WI38 (cell line): ENCODE measurements around the gene HERPUD1.
"Not testable (repeated sequence)": the region's sequence is repeated elsewhere in the genome, so short reads cannot be mapped to it uniquely, and the experiment has no call there.

Source experiments
- H3K4me3 ChIP-seq: 2 replicates; pipeline ENCODE4 v1.5.1; 2011; ENCODE audit warnings: low read depth, mild to moderate bottlenecking, control low read depth, low read length
- TF ChIP-seq, protein P1 (sequence below): IDR thresholded peaks from 2 replicates; pipeline ENCODE4 v1.5.1; 2012; ENCODE audit warnings: low read depth, mild to moderate bottlenecking, control low read depth, low read length

Gene HERPUD1

DNA sequence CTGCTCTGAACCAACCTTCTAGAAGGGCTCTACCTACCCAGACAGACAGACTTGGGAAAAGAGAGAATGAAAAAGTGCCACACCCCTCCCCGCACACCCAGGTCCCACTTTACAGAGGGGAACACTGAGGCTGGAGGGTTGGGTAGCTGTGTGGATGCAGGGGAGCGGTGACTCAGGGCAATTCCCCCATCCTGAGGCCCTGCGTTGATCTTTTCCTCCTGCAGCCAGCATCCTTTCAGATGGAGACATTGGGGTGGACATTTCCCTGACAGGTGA is 39.8 kb downstream of the HERPUD1 start:
- TF ChIP-seq, protein P1, sequence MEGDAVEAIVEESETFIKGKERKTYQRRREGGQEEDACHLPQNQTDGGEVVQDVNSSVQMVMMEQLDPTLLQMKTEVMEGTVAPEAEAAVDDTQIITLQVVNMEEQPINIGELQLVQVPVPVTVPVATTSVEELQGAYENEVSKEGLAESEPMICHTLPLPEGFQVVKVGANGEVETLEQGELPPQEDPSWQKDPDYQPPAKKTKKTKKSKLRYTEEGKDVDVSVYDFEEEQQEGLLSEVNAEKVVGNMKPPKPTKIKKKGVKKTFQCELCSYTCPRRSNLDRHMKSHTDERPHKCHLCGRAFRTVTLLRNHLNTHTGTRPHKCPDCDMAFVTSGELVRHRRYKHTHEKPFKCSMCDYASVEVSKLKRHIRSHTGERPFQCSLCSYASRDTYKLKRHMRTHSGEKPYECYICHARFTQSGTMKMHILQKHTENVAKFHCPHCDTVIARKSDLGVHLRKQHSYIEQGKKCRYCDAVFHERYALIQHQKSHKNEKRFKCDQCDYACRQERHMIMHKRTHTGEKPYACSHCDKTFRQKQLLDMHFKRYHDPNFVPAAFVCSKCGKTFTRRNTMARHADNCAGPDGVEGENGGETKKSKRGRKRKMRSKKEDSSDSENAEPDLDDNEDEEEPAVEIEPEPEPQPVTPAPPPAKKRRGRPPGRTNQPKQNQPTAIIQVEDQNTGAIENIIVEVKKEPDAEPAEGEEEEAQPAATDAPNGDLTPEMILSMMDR = no peak
- no peak overlapping the region for H3K4me3 ChIP-seq

DNA sequence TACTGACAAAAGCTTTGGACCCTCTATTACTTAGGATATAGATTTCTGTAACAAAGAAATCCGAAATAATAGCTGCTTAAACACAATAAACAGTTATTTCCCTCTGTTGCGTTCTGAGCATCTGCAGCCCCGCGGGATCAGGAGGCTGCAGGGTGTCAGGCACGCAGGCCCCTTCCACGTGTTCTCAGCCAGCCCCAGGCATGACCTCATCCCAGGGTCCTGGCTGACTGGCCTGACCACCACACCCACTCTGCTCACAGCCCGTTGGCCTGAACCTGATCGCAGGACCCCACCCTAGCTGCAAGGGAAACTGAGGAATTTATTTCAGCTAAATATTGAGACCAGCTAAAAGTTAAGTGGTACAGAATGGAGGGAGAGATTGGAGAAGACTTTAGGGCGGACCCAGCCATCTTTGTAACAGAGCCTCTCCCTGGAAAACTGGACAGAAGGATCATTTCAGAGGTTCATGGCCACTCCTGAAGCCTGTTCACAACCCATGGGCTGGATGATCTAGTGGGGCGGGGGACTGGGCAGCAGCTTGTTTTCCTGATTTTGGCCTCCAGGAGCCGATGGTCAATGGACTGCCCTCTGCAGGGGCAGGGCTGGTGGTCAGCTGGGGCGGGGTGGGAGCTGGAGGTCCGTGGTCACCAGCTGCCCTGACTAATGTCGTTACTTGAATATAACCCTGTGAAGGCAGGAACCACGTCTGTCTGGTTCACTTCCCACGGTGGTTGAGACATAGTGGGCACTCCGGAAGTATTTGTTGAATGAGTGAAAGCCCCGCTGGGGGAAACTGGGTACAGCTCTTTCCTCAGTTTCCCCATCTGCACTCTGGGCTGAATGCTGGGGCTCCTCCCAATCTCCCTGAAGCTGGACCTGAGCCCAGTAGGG is 40.7 kb downstream of the HERPUD1 start:
- H3K4me3 ChIP-seq = no peak overlapping the region
- TF ChIP-seq, protein P1 = no peak

DNA sequence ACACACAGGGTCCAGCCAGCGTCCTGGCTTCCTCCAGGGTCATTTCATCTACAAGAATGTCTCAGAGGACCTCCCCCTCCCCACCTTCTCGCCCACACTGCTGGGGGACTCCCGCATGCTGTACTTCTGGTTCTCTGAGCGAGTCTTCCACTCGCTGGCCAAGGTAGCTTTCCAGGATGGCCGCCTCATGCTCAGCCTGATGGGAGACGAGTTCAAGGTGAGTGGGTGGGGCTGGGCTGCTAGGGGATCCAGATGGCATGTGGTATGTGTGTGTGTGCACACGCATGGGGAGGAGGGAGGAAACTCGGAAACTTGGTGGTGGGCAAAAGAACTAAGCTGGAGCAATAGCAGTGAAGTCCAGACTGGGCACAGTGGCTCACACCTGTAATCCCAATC is 41.4 kb downstream of the HERPUD1 start:
- H3K4me3 ChIP-seq = no peak overlapping the region
- TF ChIP-seq, protein P1 = no peak

DNA sequence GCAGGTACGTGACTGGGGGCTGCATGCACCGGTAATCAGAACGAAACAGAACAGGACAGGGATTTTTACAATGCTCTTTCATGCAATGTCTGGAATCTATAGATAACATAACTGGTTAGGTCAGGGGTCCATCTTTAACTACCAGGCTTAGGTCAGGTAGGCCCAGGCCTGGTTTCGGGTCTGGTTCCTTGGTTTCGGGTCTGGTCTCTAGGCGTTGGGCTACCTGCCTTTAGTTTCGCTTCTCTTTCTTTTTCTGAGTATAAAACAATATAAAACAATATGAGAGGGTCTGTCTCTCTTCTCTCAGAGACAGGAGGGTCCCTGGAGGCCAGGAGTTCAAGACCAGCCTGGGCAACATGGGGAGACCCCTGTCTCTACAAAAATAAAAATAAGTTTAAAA is 42.0 kb downstream of the HERPUD1 start:
- H3K4me3 ChIP-seq = not testable (repeated sequence)

DNA sequence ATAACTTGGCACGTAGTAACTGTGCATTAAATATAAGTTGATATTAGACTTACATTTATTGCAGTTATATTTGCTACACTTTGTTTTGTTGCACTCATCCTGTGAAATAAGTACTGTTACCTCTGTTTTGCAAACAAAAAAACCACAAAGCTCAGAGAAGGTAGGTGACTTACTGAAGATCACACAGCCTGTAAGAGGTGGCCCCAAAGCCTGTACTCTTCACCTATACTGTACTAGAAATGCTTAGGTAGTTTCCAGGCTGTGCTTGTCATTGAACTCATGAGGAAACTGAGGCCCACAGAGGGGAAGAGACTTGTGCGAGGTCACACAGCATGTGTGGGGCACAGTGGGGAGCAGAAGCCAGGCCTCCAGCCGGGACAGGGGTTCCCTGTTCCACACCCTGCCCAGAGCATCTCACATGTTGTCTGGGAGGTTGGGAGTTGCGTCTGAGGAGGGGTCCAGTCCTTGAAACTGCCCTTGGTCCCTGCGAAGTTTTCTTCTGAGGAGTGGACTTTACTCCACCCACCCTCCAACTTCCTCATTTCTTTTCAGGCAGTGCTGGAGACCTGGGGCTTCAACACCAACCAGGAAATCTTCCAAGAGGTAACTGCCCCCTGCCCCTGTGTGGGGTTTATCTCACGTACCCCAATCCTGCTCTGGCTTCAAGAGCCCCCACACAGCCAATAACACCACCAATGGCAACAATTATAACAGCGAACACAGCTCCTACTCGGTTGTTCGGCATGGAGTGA is 42.8 kb downstream of the HERPUD1 start:
- TF ChIP-seq, protein P1 = no peak
- no peak overlapping the region for H3K4me3 ChIP-seq

DNA sequence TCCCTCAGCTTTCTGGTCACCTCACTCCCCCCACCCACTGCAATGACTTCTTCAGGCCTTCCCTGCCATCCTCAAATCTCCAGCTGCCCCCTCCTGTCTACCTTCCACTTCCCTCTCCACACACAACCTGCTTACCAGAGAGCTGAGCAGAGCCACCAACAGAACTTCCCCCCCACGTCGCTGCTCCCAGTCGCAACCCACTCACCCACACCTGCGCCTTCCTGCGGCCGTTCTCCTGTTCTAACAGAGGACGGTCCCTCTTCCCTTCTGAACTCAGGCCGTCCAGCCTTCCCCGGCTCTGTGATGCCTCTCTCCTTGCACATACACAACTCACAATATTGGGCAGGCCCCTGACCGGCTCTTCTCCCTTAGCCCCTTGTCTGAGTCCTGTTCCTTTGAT is 43.8 kb downstream of the HERPUD1 start:
- TF ChIP-seq, protein P1 = no peak
- no peak overlapping the region for H3K4me3 ChIP-seq

DNA sequence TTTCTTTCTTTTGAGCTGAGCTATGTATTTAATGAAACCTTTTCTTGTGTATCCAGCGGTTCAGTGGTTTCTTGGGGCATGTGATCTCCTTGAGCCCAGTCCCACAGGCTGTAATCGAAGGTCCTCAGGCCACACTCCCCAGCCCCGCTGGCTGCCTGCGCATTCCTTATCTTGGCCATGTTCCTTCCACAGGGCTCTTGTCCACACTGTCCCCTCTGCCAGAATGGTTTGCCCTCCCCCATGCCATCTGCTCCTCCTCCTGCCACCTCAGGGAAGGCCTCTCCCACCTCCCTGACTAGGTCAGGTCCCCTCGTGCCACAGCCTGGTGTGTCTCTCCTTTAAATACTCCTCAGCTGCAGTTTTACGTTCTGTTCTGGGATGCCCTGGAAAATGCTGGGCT is 45.3 kb downstream of the HERPUD1 start:
- TF ChIP-seq, protein P1 = no peak
- H3K4me3 ChIP-seq = no peak overlapping the region
